Endothelial cell of umbilical vein (primary cell): ENCODE results near the gene C11orf87. TPM values are rescaled to one million over a fixed set of nuclear protein-coding genes. Genes with fewer than 3 reads are reported as not detected.

Experiments used
- BruUV-seq: library from RNA; stranded (reverse); fragments of 400-500 nt; replicated peaks from 2 replicates; lab custom pipeline; 2021; lab: Mats Ljungman, UMichigan
- CTCF ChIA-PET: fragments of 300-600, 350-600 bp; sonication (Branson Sonifier 250); formaldehyde crosslinking; loops from one replicate; lab custom pipeline; 2021; ENCODE audit warnings: antibody characterized with exemption, inconsistent platforms; lab: Charles Lee
- POLR2A ChIA-PET: fragments of 300-600, 350-600 bp; sonication (Branson Sonifier 250); formaldehyde crosslinking; loops from one replicate; lab custom pipeline; 2021; ENCODE audit warnings: antibody characterized with exemption, inconsistent platforms; lab: Charles Lee
- DNase-seq: peaks from one replicate; pipeline ENCODE4 v3.0.0-alpha.2; 2011; ENCODE audit warnings: low read depth, low spot score
- FAIRE-seq: peaks from 2 replicates; lab custom pipeline; 2011; peaks lifted over from hg19 to GRCh38; lab: Jason Lieb, UNC
- H2AFZ ChIP-seq: 2 replicates; pipeline ENCODE4 v1.6.0; 2012; ENCODE audit warnings: low read depth, low read length, control low read depth, inconsistent platforms
- H3K27ac ChIP-seq: 2 replicates; pipeline ENCODE4 v1.5.1; 2011; ENCODE audit warnings: low read depth, mild to moderate bottlenecking, control low read depth, low read length, moderate library complexity; ENCODE audit not compliant: insufficient read depth
- H3K27me3 ChIP-seq, 2 experiments: 2 replicates each; pipeline versions ENCODE4 v1.6.0 to v1.6.1; 2011; ENCODE audit warnings: low read length in 2 of 2, mixed read lengths in 1 of 2; ENCODE audit not compliant: control insufficient read depth in 2 of 2, insufficient read depth in 2 of 2
- H3K36me3 ChIP-seq, 2 experiments: 2 replicates in 1 of 2; 3 replicates in 1 of 2; pipeline ENCODE4 v1.5.1; 2011; ENCODE audit warnings: low read length in 2 of 2, mild to moderate bottlenecking in 1 of 2, moderate library complexity in 1 of 2; ENCODE audit not compliant: control insufficient read depth in 2 of 2, insufficient read depth in 2 of 2; ENCODE audit errors: extremely low read depth in 1 of 2
- H3K4me1 ChIP-seq: 3 replicates; pipeline ENCODE4 v1.5.1; 2011; ENCODE audit warnings: mild to moderate bottlenecking, low read length; ENCODE audit not compliant: control insufficient read depth, insufficient read depth; ENCODE audit errors: extremely low read depth
- H3K4me2 ChIP-seq: 2 replicates; pipeline ENCODE4 v1.6.1; 2011; ENCODE audit warnings: low read length, control low read depth, mixed read lengths; ENCODE audit not compliant: insufficient read depth
- H3K4me3 ChIP-seq, 3 experiments: fragments of 200-600 bp in 1 of 3; sonication (generic), shearing (Covaris generic) in 1 of 3; replicated peaks in 1 of 3; 2 replicates each; pipeline ENCODE4 v1.5.1; 2011 to 2016; ENCODE audit warnings: control low read depth in 3 of 3, low read length in 3 of 3, mild to moderate bottlenecking in 2 of 3, inconsistent platforms in 1 of 3, low read depth in 1 of 3, moderate library complexity in 1 of 3; ENCODE audit not compliant: insufficient read depth in 1 of 3
- H3K79me2 ChIP-seq: 2 replicates; pipeline ENCODE4 v1.6.0; 2012; ENCODE audit warnings: low read length, inconsistent platforms; ENCODE audit not compliant: control insufficient read depth, insufficient read depth
- H3K9ac ChIP-seq: replicated peaks from 2 replicates; pipeline ENCODE3; 2011; ENCODE audit warnings: low read length, control low read depth; ENCODE audit not compliant: insufficient read depth; ENCODE audit errors: extremely low read depth
- H3K9me1 ChIP-seq: replicated peaks from 3 replicates; pipeline ENCODE4 v1.6.0; 2011; ENCODE audit warnings: mild to moderate bottlenecking, low read length; ENCODE audit not compliant: control insufficient read depth, insufficient read depth; ENCODE audit errors: extremely low read depth
- H3K9me3 ChIP-seq: replicated peaks from 2 replicates; pipeline ENCODE4 v1.5.1; 2012; ENCODE audit warnings: low read length, inconsistent platforms; ENCODE audit not compliant: control insufficient read depth, insufficient read depth
- H4K20me1 ChIP-seq: replicated peaks from 2 replicates; pipeline ENCODE3; 2011; ENCODE audit warnings: mild to moderate bottlenecking, low read length; ENCODE audit not compliant: control insufficient read depth, insufficient read depth; ENCODE audit errors: extremely low read depth
- CTCF ChIP-seq, 2 donors: IDR thresholded peaks; 1 replicate in 1 of 2; 2 replicates in 1 of 2; pipeline ENCODE4 v1.5.1; 2011; ENCODE audit warnings: low read length in 2 of 2, mild to moderate bottlenecking in 2 of 2, moderate library complexity in 2 of 2, control low read depth in 1 of 2, inconsistent platforms in 1 of 2, low read depth in 1 of 2; ENCODE audit not compliant: insufficient read depth in 1 of 2; ENCODE audit errors: extremely low read depth in 1 of 2
- EZH2 ChIP-seq: IDR thresholded peaks from 2 replicates; pipeline ENCODE4 v1.6.1; 2012; ENCODE audit warnings: borderline replicate concordance, low read depth, mild to moderate bottlenecking, moderate library complexity, low read length, inconsistent platforms; ENCODE audit not compliant: severe bottlenecking
- FOS ChIP-seq: IDR thresholded peaks from 2 replicates; pipeline ENCODE4 v1.6.1; 2011; ENCODE audit warnings: mild to moderate bottlenecking, low read length, moderate library complexity, borderline replicate concordance; ENCODE audit not compliant: insufficient read depth
- MAX ChIP-seq: IDR thresholded peaks from 2 replicates; pipeline ENCODE4 v1.6.1; 2011; ENCODE audit not compliant: insufficient read depth, insufficient read length
- dilution Hi-C: fragments of 300-500 bp; cut with MboI; formaldehyde crosslinking; loops from one replicate; pipeline ENCODE4 v1.15.0; 2019; ENCODE audit warnings: low sequenced_read_pairs; ENCODE audit not compliant: extremely low pct_ligation_motif_present
- intact Hi-C: fragments of 100-400 bp; cut with micrococcal nuclease; formaldehyde crosslinking; loops from one replicate; pipeline ENCODE4 v1.10.0; 2022
- polyA plus RNA-seq, 4 experiments: library from polyadenylated mRNA; depleted of rRNA in 3 of 4; stranded (reverse) in 3 of 4; unstranded in 1 of 4; fragments of >200 nt; gene quantifications; 2 replicates each; pipeline versions ENCODE4 v1.2.1 to v1.2.3, GENCODE V29; 2011 to 2012; ENCODE audit warnings: missing spikeins in 1 of 4
- total RNA-seq: library from RNA; stranded (reverse); gene quantifications from 2 replicates; pipeline ENCODE4 v1.2.3, GENCODE V29; 2021

C11orf87 gene
- total and polyA plus RNA-seq, 2 donors (not counting 3 experiments of a cell fraction or from before 2014, with no cell fraction given), result not detected

GRCh38 chr11:109426442-109427240, 4.7 kb downstream of the C11orf87 start:
- no peak overlapping the region for H2AFZ ChIP-seq
- TF ChIP-seq CTCF (IDR thresholded peaks at IDR 0.05; ENCODE audit: extremely low read depth in 1 of 2, insufficient read depth in 1 of 2, low read depth in 1 of 2, low read length in 2 of 2), result no peak
- TF ChIP-seq FOS, result no peak
- no peak for TF ChIP-seq EZH2
- no peak for TF ChIP-seq MAX
- no peak overlapping the region for H3K9ac ChIP-seq
- no peaks in the 10 kb centered on the region for H3K79me2 ChIP-seq
- no TSS peak for BruUV-seq
- FAIRE-seq, result no peak
- H3K4me2 ChIP-seq, result no peak overlapping the region
- H3K4me1 ChIP-seq, result no peaks in the 10 kb centered on the region
- H3K36me3 ChIP-seq, result no peaks in the 10 kb centered on the region
- dilution Hi-C loops, result no loop called here
- peaks cover 18 to 20% of the 10 kb centered on the region in 2 experiments for H3K27me3 ChIP-seq
- ChIA-PET POLR2A (no interaction called here), CTCF (interaction anchor here (0.8 to 1.6 kb wide), 4 partner anchors 10 to 40 kb away, joined by 3 to 4 read pairs (median 4); no protein-coding TSS in a partner anchor)
- H4K20me1 ChIP-seq, result no peaks in the 10 kb centered on the region
- DNase-seq, result no peak
- no peaks in the 10 kb centered on the region for H3K9me1 ChIP-seq
- H3K4me3 ChIP-seq, result no peak overlapping the region
- H3K27ac ChIP-seq, result no peak overlapping the region
- H3K9me3 ChIP-seq, result no peaks in the 10 kb centered on the region
- intact Hi-C loops, result no loop called here
